ENCODE measurements around the gene HOOK1.

GRCh38 chr1:59879996-59880505 lies 65.3 kb downstream of the HOOK1 start:
- TF ChIP-seq ZNF274 (IDR thresholded peaks at IDR 0.05; ENCODE audit: low read depth, low read length) (no peak), YY1 (IDR thresholded peaks at IDR 0.05; ENCODE audit: insufficient read depth, insufficient read length) (no peak)
